ENCODE measurements around the gene ZMIZ2.

The ZMIZ2 gene

GRCh38 chr7:44709945-44710596, 38.6 kb upstream of the ZMIZ2 start:
- no peak for DNase-seq (ENCODE audit: low spot score)
- Histone ChIP-seq H3K4me1 (ENCODE audit: insufficient read depth, poor library complexity, severe bottlenecking) (peaks cover 7% of the 10 kb centered on the region), H3K36me3 (ENCODE audit: low read depth) (peaks cover 10% of the 10 kb centered on the region), H3K9me3 (ENCODE audit: severe bottlenecking) (no peaks in the 10 kb centered on the region), H3K27me3 (ENCODE audit: insufficient read depth, poor library complexity, severe bottlenecking) (no peaks in the 10 kb centered on the region), H3K27ac (ENCODE audit: poor library complexity, severe bottlenecking) (no peak overlapping the region), H3K4me3 (ENCODE audit: severe bottlenecking) (no peak overlapping the region)
- ATAC-seq (ENCODE audit: low read depth) = no peak
- TF ChIP-seq, protein P1, sequence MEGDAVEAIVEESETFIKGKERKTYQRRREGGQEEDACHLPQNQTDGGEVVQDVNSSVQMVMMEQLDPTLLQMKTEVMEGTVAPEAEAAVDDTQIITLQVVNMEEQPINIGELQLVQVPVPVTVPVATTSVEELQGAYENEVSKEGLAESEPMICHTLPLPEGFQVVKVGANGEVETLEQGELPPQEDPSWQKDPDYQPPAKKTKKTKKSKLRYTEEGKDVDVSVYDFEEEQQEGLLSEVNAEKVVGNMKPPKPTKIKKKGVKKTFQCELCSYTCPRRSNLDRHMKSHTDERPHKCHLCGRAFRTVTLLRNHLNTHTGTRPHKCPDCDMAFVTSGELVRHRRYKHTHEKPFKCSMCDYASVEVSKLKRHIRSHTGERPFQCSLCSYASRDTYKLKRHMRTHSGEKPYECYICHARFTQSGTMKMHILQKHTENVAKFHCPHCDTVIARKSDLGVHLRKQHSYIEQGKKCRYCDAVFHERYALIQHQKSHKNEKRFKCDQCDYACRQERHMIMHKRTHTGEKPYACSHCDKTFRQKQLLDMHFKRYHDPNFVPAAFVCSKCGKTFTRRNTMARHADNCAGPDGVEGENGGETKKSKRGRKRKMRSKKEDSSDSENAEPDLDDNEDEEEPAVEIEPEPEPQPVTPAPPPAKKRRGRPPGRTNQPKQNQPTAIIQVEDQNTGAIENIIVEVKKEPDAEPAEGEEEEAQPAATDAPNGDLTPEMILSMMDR (IDR thresholded peaks at IDR 0.05; ENCODE audit: poor library complexity, severe bottlenecking) = no peak

DNA sequence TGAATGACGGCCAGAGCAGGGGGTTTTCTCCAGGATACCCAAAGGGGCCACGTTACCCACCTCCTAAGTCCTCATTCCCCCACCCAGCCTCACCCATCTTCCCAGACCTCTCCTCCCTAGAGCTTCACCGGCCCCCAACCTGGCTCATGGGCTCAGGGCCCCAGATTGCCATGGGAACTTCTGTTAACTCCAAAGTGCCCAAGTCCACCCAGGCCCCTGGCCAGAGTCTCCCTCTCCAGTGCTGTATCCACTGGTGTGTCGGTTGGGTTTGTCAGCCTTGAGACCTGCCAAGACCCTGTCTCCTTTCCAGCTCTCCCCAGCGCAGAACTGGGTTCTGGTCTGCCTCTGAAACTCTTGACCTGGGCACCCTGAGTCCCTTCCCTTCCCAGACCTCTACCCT, 37.1 kb upstream of the ZMIZ2 start:
- H3K4me3 ChIP-seq (ENCODE audit: severe bottlenecking) = no peak overlapping the region
- no peaks in the 10 kb centered on the region for H3K27me3 ChIP-seq (ENCODE audit: insufficient read depth, poor library complexity, severe bottlenecking)
- H3K36me3 ChIP-seq (ENCODE audit: low read depth) = peaks cover 3% of the 10 kb centered on the region
- no peak for DNase-seq (ENCODE audit: low spot score)
- TF ChIP-seq, protein P1 (IDR thresholded peaks at IDR 0.05; ENCODE audit: poor library complexity, severe bottlenecking) = no peak
- ATAC-seq (ENCODE audit: low read depth) = no peak; the same call in 2 of the 3 replicates
- peaks cover 7% of the 10 kb centered on the region for H3K4me1 ChIP-seq (ENCODE audit: insufficient read depth, poor library complexity, severe bottlenecking)
- H3K9me3 ChIP-seq (ENCODE audit: severe bottlenecking) = no peaks in the 10 kb centered on the region
- no peak overlapping the region for H3K27ac ChIP-seq (ENCODE audit: poor library complexity, severe bottlenecking)

- TF ChIP-seq, protein P1 (IDR thresholded peaks at IDR 0.05; ENCODE audit: poor library complexity, severe bottlenecking) = no peak
- peak; percentile 65 for ATAC-seq (ENCODE audit: low read depth)
- DNase-seq (ENCODE audit: low spot score) = no peak
- H3K4me3 ChIP-seq (ENCODE audit: severe bottlenecking) = no peak overlapping the region
- H3K9me3 ChIP-seq (ENCODE audit: severe bottlenecking) = no peaks in the 10 kb centered on the region
- no peaks in the 10 kb centered on the region for H3K27me3 ChIP-seq (ENCODE audit: insufficient read depth, poor library complexity, severe bottlenecking)
- no peak overlapping the region for H3K27ac ChIP-seq (ENCODE audit: poor library complexity, severe bottlenecking)
- H3K4me1 ChIP-seq (ENCODE audit: insufficient read depth, poor library complexity, severe bottlenecking) = peaks cover 7% of the 10 kb centered on the region
- H3K36me3 ChIP-seq (ENCODE audit: low read depth) = peaks cover 3% of the 10 kb centered on the region
Measured at GRCh38 chr7:44712012-44712411, 36.6 kb upstream of the ZMIZ2 start.

DNA sequence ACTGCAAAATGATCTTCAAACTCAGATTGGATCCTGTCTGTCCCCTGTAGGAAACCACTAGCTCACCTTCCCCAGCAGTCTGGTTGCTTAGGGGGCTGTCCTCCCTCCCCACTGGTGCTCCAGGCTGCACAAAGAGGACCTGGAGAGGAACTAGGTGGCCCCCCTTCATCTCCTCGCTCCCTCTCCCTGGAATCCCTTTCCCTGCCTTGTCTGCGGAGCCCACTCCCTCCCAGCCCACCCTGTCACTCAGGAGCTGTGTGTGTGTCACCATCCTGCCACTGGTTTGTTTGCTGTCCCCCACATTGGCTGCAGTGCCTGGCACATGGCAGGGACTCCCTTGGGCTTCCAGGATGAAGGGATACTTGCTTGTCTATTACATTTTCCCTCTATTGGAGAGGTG, 35.5 kb upstream of the ZMIZ2 start:
- Histone ChIP-seq H3K36me3 (ENCODE audit: low read depth) (no peaks in the 10 kb centered on the region; the same call in 1 of the 2 replicates), H3K9me3 (ENCODE audit: severe bottlenecking) (no peaks in the 10 kb centered on the region), H3K4me1 (ENCODE audit: insufficient read depth, poor library complexity, severe bottlenecking) (peaks cover 7% of the 10 kb centered on the region), H3K27ac (ENCODE audit: poor library complexity, severe bottlenecking) (no peak overlapping the region), H3K4me3 (ENCODE audit: severe bottlenecking) (no peak overlapping the region), H3K27me3 (ENCODE audit: insufficient read depth, poor library complexity, severe bottlenecking) (no peaks in the 10 kb centered on the region)
- DNase-seq (ENCODE audit: low spot score) = no peak
- TF ChIP-seq, protein P1 (IDR thresholded peaks at IDR 0.05; ENCODE audit: poor library complexity, severe bottlenecking) = no peak
- ATAC-seq (ENCODE audit: low read depth) = no peak

- no peaks in the 10 kb centered on the region for H3K36me3 ChIP-seq (ENCODE audit: low read depth)
- H3K9me3 ChIP-seq (ENCODE audit: severe bottlenecking) = no peaks in the 10 kb centered on the region
- DNase-seq (ENCODE audit: low spot score) (no peak), ATAC-seq (ENCODE audit: low read depth) (no peak)
- TF ChIP-seq, protein P1 (IDR thresholded peaks at IDR 0.05; ENCODE audit: poor library complexity, severe bottlenecking) = no peak
- no peaks in the 10 kb centered on the region for H3K27me3 ChIP-seq (ENCODE audit: insufficient read depth, poor library complexity, severe bottlenecking)
- H3K27ac ChIP-seq (ENCODE audit: poor library complexity, severe bottlenecking) = no peak overlapping the region
- peaks cover 7% of the 10 kb centered on the region for H3K4me1 ChIP-seq (ENCODE audit: insufficient read depth, poor library complexity, severe bottlenecking)
- no peak overlapping the region for H3K4me3 ChIP-seq (ENCODE audit: severe bottlenecking)
Measured at GRCh38 chr7:44713680-44714335, 34.8 kb upstream of the ZMIZ2 start.

Data from RWPE2 (cell line).